ENCODE results near the gene SPDYE4.

DNA sequence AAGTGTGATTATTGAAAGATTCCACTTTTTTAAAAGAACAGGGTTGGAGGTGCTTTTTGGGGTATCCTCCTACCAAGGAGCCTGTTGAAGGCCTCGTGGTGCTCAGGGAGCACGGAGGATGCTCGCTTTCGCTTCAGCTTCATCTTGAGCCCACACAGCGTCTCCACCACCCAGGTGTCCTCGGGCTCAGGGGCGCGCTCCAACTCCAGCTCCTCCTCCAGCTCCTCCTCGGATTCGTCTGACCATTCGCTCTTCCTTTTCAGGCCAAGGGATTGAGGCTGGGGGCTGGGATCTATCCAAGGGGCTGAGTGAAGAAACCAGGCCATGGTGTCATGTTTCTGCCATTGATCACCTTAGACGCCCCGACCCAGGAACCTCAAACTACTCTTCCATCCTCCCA, 1.2 kb downstream of the SPDYE4 start:
- TF ChIP-seq, protein P1, sequence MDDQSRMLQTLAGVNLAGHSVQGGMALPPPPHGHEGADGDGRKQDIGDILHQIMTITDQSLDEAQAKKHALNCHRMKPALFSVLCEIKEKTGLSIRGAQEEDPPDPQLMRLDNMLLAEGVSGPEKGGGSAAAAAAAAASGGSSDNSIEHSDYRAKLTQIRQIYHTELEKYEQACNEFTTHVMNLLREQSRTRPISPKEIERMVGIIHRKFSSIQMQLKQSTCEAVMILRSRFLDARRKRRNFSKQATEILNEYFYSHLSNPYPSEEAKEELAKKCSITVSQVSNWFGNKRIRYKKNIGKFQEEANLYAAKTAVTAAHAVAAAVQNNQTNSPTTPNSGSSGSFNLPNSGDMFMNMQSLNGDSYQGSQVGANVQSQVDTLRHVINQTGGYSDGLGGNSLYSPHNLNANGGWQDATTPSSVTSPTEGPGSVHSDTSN (IDR thresholded peaks at IDR 0.05) = no peak
- TF ChIP-seq, protein P2, sequence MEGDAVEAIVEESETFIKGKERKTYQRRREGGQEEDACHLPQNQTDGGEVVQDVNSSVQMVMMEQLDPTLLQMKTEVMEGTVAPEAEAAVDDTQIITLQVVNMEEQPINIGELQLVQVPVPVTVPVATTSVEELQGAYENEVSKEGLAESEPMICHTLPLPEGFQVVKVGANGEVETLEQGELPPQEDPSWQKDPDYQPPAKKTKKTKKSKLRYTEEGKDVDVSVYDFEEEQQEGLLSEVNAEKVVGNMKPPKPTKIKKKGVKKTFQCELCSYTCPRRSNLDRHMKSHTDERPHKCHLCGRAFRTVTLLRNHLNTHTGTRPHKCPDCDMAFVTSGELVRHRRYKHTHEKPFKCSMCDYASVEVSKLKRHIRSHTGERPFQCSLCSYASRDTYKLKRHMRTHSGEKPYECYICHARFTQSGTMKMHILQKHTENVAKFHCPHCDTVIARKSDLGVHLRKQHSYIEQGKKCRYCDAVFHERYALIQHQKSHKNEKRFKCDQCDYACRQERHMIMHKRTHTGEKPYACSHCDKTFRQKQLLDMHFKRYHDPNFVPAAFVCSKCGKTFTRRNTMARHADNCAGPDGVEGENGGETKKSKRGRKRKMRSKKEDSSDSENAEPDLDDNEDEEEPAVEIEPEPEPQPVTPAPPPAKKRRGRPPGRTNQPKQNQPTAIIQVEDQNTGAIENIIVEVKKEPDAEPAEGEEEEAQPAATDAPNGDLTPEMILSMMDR (IDR thresholded peaks at IDR 0.05) = no peak
- TF ChIP-seq, protein P3, sequence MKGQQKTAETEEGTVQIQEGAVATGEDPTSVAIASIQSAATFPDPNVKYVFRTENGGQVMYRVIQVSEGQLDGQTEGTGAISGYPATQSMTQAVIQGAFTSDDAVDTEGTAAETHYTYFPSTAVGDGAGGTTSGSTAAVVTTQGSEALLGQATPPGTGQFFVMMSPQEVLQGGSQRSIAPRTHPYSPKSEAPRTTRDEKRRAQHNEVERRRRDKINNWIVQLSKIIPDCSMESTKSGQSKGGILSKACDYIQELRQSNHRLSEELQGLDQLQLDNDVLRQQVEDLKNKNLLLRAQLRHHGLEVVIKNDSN (IDR thresholded peaks at IDR 0.05; ENCODE audit: borderline replicate concordance, low read depth) = no peak
- TF ChIP-seq, protein P4, sequence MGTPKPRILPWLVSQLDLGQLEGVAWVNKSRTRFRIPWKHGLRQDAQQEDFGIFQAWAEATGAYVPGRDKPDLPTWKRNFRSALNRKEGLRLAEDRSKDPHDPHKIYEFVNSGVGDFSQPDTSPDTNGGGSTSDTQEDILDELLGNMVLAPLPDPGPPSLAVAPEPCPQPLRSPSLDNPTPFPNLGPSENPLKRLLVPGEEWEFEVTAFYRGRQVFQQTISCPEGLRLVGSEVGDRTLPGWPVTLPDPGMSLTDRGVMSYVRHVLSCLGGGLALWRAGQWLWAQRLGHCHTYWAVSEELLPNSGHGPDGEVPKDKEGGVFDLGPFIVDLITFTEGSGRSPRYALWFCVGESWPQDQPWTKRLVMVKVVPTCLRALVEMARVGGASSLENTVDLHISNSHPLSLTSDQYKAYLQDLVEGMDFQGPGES (IDR thresholded peaks at IDR 0.05; ENCODE audit: low read depth, low read length) = no peak
- TF ChIP-seq POLR2AphosphoS5 (IDR thresholded peaks at IDR 0.05; ENCODE audit: low read depth, low read length) (no peak), GABPA (IDR thresholded peaks at IDR 0.05; ENCODE audit: low read depth) (no peak), RFX5 (IDR thresholded peaks at IDR 0.05; ENCODE audit: low read length) (no peak)
